Measurements from ENCODE around the gene APBB2.

The APBB2 gene

GRCh38 chr4:41214136-41214824 lies at the start of gene APBB2:
APBB2 (minus strand) TSS chr4:41214542; CDS start chr4:41033254, 181,288 bp downstream.
- DNase-seq (ENCODE audit: low read depth in 1 of 2, low spot score in 1 of 2) = peak; percentile 16 to 21

GRCh38 chr4:41262198-41262597 lies 47.9 kb upstream of the APBB2 start:
- no peak for DNase-seq (ENCODE audit: low read depth in 1 of 2, low spot score in 1 of 2)

GRCh38 chr4:41260116-41260733 lies 45.9 kb upstream of the APBB2 start:
- DNase-seq (ENCODE audit: low read depth in 1 of 2, low spot score in 1 of 2) = no peak

GRCh38 chr4:41258783-41259182 lies 44.4 kb upstream of the APBB2 start:
- no peak for DNase-seq (ENCODE audit: low read depth in 1 of 2, low spot score in 1 of 2)

- no peak for DNase-seq (ENCODE audit: low read depth in 1 of 2, low spot score in 1 of 2)
Observed at GRCh38 chr4:41257906-41258305, 43.6 kb upstream of the APBB2 start.

GRCh38 chr4:41257257-41257901 lies 43.0 kb upstream of the APBB2 start:
- peak in 1 of 2 donors; percentile 12 for DNase-seq (ENCODE audit: low read depth in 1 of 2, low spot score in 1 of 2)

GRCh38 chr4:41256740-41257256 lies 42.5 kb upstream of the APBB2 start, which contains the start of gene UCHL1:
UCHL1 (plus strand) TSS chr4:41256928; CDS start chr4:41256977, 49 bp downstream.
- no peak for DNase-seq (ENCODE audit: low read depth in 1 of 2, low spot score in 1 of 2)

GRCh38 chr4:41256131-41256739 lies 41.9 kb upstream of the APBB2 start:
- no peak for DNase-seq (ENCODE audit: low read depth in 1 of 2, low spot score in 1 of 2)

- no peak for DNase-seq (ENCODE audit: low read depth in 1 of 2, low spot score in 1 of 2)
Observed at GRCh38 chr4:41245983-41246382, 31.6 kb upstream of the APBB2 start.

GRCh38 chr4:41241919-41242318 lies 27.6 kb upstream of the APBB2 start:
- no peak for DNase-seq (ENCODE audit: low read depth in 1 of 2, low spot score in 1 of 2)

GRCh38 chr4:41236508-41236907 lies 22.2 kb upstream of the APBB2 start:
- no peak for DNase-seq (ENCODE audit: low read depth in 1 of 2, low spot score in 1 of 2)

GRCh38 chr4:41236032-41236431 lies 21.7 kb upstream of the APBB2 start:
- no peak for DNase-seq (ENCODE audit: low read depth in 1 of 2, low spot score in 1 of 2)

- DNase-seq (ENCODE audit: low read depth in 1 of 2, low spot score in 1 of 2) = no peak
Observed at GRCh38 chr4:41232856-41233255, 18.5 kb upstream of the APBB2 start.

- no peak for DNase-seq (ENCODE audit: low read depth in 1 of 2, low spot score in 1 of 2)
Observed at GRCh38 chr4:41232406-41232805, 18.1 kb upstream of the APBB2 start.

- DNase-seq (ENCODE audit: low read depth in 1 of 2, low spot score in 1 of 2) = no peak
Observed at GRCh38 chr4:41227902-41228301, 13.6 kb upstream of the APBB2 start.

GRCh38 chr4:41221850-41222645 lies 7.7 kb upstream of the APBB2 start:
- no peak for DNase-seq (ENCODE audit: low read depth in 1 of 2, low spot score in 1 of 2)

GRCh38 chr4:41219421-41219950 lies 5.1 kb upstream of the APBB2 start:
- no peak for DNase-seq (ENCODE audit: low read depth in 1 of 2, low spot score in 1 of 2)

- no peak for DNase-seq (ENCODE audit: low read depth in 1 of 2, low spot score in 1 of 2)
Observed at GRCh38 chr4:41218703-41219102, 4.4 kb upstream of the APBB2 start.

GRCh38 chr4:41217374-41217773 lies 3.0 kb upstream of the APBB2 start:
- DNase-seq (ENCODE audit: low read depth in 1 of 2, low spot score in 1 of 2) = no peak

GRCh38 chr4:41217020-41217333 lies 2.6 kb upstream of the APBB2 start:
- no peak for DNase-seq (ENCODE audit: low read depth in 1 of 2, low spot score in 1 of 2)
